ENCODE results near the gene TAPBP. TPM values are rescaled to one million over a fixed set of nuclear protein-coding genes. Genes with fewer than 3 reads are reported as not detected.
"Not testable (repeated sequence)": the region's sequence is repeated elsewhere in the genome, so short reads cannot be mapped to it uniquely, and the experiment has no call there.

TAPBP gene
- total and polyA plus RNA-seq, 2 of the 8 experiments (the other 6 are each of a cell fraction or from before 2014, with no cell fraction given) = 24.5 to 35.4 TPM

- TF ChIP-seq ATF2 (IDR thresholded peaks at IDR 0.05; ENCODE audit: low read length) (no peak), GTF2F1 (IDR thresholded peaks at IDR 0.05; ENCODE audit: borderline replicate concordance, low read depth, low read length) (no peak), FOSL1 (IDR thresholded peaks at IDR 0.05; ENCODE audit: insufficient read depth, low read depth, low read length) (no peak), CREB1 (IDR thresholded peaks at IDR 0.05) (no peak), EZH2 (IDR thresholded peaks at IDR 0.05; ENCODE audit: low read depth, low read length, severe bottlenecking) (no peak), HDAC6 (IDR thresholded peaks at IDR 0.05; ENCODE audit: low read depth, low read length) (no peak), SIRT6 (IDR thresholded peaks at IDR 0.05; ENCODE audit: low read length) (no peak), HDAC2 (IDR thresholded peaks at IDR 0.05; ENCODE audit: borderline replicate concordance in 1 of 2, low read depth in 2 of 2, low read length in 2 of 2) (no peak), PHF8 (conservative IDR thresholded peaks at IDR 0.05; ENCODE audit: low read depth, low read length) (no peak)
These were observed 30.2 kb upstream of the TAPBP start (continued) for GRCh38 chr6:33343953-33344611.

- H4K20me1 ChIP-seq (replicated peaks in 1 of 2; ENCODE audit: control insufficient read depth in 1 of 2, insufficient read depth in 2 of 2, low read length in 2 of 2); H2BK5ac ChIP-seq (ENCODE audit: low read depth, low read length); H3K79me2 ChIP-seq (ENCODE audit: control insufficient read depth in 1 of 2, insufficient read depth in 2 of 2, low read length in 2 of 2); H3K4me2 ChIP-seq (ENCODE audit: insufficient read depth in 1 of 2, low read depth in 2 of 2, low read length in 2 of 2); H2BK120ac ChIP-seq (replicated peaks; ENCODE audit: low read depth, low read length); H3K9me3 ChIP-seq (ENCODE audit: insufficient read depth in 2 of 2, low read depth in 1 of 2, low read length in 1 of 2); H3K4me1 ChIP-seq (replicated peaks in 1 of 4; ENCODE audit: control insufficient read depth in 3 of 4, insufficient read depth in 4 of 4, low read length in 3 of 4); H3K4me3 ChIP-seq (ENCODE audit: extremely low read depth in 1 of 4, insufficient read depth in 2 of 4, low read depth in 3 of 4, low read length in 4 of 4); H3K27me3 ChIP-seq (replicated peaks in 1 of 4; ENCODE audit: control insufficient read depth in 3 of 4, extremely low read depth in 1 of 4, insufficient read depth in 3 of 4, low read length in 3 of 4); H2BK12ac ChIP-seq (ENCODE audit: low read depth, low read length); H3K23me2 ChIP-seq (ENCODE audit: low read depth, low read length); H4K5ac ChIP-seq (ENCODE audit: insufficient read length, low read depth, low read length); DNase-seq (ENCODE audit: low read depth in 1 of 2, low spot score in 2 of 2); H3K18ac ChIP-seq (ENCODE audit: extremely low read depth, low read length); H4K91ac ChIP-seq (replicated peaks; ENCODE audit: insufficient read length, low read length); H3K27ac ChIP-seq (ENCODE audit: low read depth, low read length); H2AFZ ChIP-seq (ENCODE audit: low read length); H3K36me3 ChIP-seq (ENCODE audit: control insufficient read depth in 2 of 4, insufficient read depth in 4 of 4, low read length in 3 of 4); H3K9ac ChIP-seq (replicated peaks in 1 of 4; ENCODE audit: extremely low read depth in 1 of 4, low read depth in 3 of 4, low read length in 3 of 4); H3K23ac ChIP-seq (ENCODE audit: insufficient read length); H4K8ac ChIP-seq (ENCODE audit: extremely low read depth, insufficient read depth, low read length); H2BK15ac ChIP-seq (ENCODE audit: low read length); H3K4ac ChIP-seq (replicated peaks; ENCODE audit: insufficient read length, low read depth, low read length); H3K14ac ChIP-seq (ENCODE audit: insufficient read length); FAIRE-seq; H3K79me1 ChIP-seq (ENCODE audit: low read depth, low read length); H3K56ac ChIP-seq (replicated peaks; ENCODE audit: insufficient read length, low read depth, low read length); H2AK5ac ChIP-seq (ENCODE audit: low read depth, low read length); H2BK20ac ChIP-seq (ENCODE audit: low read length): not testable (repeated sequence)
- POLR2A ChIA-PET (ENCODE audit: partially characterized antibody) = interaction anchor here (0.6 kb wide), 2 partner anchors 22 to 101 kb away, joined by 3 to 4 read pairs; no protein-coding TSS in a partner anchor
- CTCF ChIA-PET (ENCODE audit: partially characterized antibody) = interaction anchor here (0.7 to 3.7 kb wide), 7 partner anchors 11 to 66 kb away, joined by 3 to 23 read pairs (median 4); partner anchors contain the start of gene B3GALT4
- WGBS, 2 experiments (ENCODE audit: extremely low coverage in 1 of 2, insufficient coverage in 1 of 2, insufficient read length in 1 of 2, insufficient replicate concordance in 2 of 2, low coverage in 1 of 2, low lambda C conversion rate in 2 of 2, missing lambda C conversion rate in 1 of 2) = 95% methylated on average over 7 of the region's 7 CpGs; no CpG with 5 or more reads in 1 of the 2 experiments
These were observed 29.7 kb upstream of the TAPBP start for GRCh38 chr6:33343606-33343952.

Measured in H1 (cell line).